ENCODE measurements around the gene LST1.
"Not testable (repeated sequence)": the region's sequence is repeated elsewhere in the genome, so short reads cannot be mapped to it uniquely, and the experiment has no call there.

The LST1 gene

GRCh38 chr6:31581434-31582229, 4.4 kb upstream of the LST1 start:
- DNase-seq: no peak

DNA sequence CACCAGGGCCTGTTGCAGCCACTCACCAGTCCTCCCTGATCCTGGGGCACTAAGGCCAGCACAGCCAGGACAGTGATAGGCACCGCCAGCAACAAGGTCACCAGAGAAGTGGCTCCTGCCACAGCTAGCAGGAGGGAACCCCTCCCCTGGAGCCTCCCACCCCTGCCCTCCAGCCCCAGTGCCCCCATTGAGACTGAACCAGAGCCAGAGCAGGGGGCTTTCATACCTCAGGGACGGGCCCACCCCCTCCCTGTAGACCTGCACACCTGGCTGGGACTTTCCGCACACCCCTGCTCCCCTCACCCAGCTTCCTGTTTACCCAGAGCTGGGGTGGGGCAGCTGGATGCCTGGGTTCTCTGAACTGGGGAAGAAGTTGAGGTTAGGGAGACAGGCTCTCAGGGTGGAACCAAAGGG, 3.8 kb upstream of the LST1 start, which contains the start of gene LTB:
TSS of gene LTB (minus strand) at position 195 of the 414 bp plus-strand sequence. CDS start at position 188, 7 bp downstream.
- peak; percentile 72 to 83 (median 77) for DNase-seq

DNA sequence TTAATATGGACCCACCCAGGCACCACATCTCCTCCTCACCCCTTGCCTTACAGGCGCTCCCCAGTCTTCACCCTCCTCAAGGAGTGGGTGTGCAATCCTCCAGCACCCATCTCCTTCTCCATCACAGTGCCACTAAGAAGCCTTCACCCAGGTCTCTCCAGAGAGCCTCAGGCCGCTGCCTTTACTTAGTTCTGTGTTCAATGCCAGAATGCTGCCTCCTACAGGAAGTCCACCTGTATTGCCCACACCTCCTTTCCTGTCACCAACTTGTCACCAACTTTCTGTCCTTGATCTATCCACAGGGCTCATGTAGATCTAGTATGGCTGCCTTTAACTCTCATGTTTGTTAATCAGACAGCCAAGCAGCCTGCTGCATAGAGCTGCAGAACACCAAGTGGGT, 586 bp upstream of the LST1 start:
- DNase-seq: peak in 4 of 6 experiments; percentile 26 to 61 (median 44)

DNA sequence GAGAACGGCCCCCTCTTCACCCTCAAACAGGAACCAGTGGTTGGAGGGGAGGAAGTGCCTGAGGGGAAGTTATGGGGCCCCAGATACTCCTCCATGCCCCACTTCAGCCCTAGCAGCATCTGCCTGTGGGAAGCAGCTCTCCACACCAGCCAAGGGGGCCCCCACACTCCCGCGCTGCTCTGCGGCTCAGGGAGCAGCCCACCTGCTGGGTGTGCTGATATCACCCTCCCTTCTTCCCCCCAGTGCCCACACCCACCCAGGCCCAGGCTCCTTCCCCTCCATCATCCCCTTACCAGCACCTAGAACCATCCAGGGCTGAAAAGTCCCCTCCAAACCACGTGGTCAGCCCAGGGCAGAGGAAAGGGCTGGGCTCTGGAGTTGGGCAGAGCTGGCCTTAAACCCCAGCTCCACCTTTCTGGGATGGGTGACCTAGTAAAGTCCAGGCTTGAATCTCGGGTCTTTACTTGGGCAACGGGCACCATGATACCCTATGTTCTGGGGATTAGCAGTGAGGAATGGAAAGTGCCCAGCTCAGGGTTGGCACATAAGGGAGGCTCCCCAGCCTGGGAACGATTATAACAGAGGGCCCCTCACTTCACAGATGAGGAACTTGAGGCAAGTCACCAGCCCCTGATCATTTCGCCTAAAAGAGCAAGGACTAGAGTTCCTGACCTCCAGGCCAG, 663 bp downstream of the LST1 start:
- DNase-seq: peak in 3 of 6 experiments; percentile 13 to 20 (median 16)

GRCh38 chr6:31587791-31588777, 2.0 kb downstream of the LST1 start:
- no peak for DNase-seq

- DNase-seq: no peak
Measured at GRCh38 chr6:31588871-31589650, 3.0 kb downstream of the LST1 start.

GRCh38 chr6:31590691-31591090, 4.6 kb downstream of the LST1 start:
- DNase-seq: not testable (repeated sequence)

GRCh38 chr6:31592396-31592771, 6.3 kb downstream of the LST1 start:
- peak in 1 of 6 experiments; percentile 34 for DNase-seq

DNA sequence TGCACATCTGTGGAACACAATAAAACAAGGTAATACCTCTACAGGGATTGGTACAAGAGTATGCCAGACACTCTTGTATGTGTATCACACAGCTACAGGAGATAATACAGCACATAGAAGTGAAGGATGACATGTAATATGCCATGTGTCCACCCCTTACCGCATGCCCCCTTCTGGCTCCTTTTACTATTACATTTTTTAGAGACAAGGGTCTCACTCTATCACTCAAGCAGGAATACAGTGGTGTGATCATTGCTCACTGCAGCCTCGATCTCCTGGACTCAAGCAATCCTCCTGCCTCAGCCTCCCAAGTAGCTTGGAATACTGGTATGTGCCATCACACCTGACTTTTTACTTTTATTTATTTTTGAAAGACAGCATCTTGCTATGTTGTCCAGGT, 10.9 kb downstream of the LST1 start:
- peak in 5 of 6 experiments; percentile 29 to 81 (median 67) for DNase-seq

DNA sequence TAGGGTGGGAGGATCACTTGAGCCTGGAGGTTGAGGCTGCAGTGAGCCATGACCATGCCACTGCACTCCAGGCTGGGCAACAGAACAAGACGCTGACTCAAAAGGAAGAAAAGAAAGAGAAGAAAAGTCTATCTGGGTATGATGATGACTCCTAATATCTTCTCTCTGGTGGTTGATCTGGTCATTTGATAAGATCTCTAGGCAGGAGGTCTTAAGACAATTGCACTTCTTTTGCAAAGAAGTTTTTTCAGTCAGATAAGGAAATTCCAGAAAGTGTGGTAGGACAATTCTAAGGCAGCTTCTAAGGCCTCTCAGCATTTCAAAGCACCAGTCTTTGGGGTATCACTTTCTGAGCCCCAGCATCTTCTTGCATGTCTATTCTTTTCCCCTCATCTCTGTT, 21.2 kb downstream of the LST1 start:
- no peak for DNase-seq

DNA sequence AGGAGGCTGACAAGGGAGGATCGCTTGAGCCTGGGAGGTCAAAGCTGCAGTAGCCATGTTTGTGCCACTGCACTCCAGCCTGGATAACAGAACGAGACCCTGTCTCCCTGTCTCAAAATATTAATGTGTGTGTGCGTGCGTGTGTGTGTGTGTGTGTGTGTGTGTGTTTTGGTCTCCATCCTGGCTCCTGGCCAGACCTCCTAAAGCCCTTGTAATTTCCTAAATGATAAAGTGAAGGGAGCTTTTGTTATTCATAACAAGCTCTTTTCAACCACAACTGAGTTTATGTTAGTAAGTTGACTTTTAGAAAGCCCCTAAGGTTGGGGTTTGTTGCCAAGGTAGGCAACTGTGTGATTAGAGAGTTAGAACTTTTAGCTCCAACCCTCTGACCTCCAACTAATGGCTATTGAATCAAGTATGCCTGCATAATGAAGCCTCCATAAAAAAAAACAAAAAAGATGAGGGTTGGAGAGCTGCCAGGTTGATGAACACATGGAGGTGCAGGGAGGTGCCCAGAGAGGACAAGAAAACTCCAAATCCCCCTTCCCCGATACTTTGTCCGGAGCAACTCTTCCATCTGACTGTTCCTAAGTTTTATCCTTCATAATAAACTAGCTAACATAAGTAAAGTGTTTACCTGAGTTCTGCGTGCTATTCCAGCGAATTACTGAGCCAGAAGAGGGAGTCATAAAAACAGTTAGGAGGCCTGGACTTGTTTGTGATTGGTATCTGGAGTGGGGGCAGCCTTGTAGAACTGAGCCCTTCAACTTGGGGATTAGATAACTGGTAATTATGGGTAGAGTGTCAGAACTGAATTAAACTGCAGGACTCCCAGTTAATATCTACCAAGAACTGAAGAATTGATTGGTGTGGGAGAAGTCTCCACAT, 23.7 kb downstream of the LST1 start:
- DNase-seq: no peak

DNA sequence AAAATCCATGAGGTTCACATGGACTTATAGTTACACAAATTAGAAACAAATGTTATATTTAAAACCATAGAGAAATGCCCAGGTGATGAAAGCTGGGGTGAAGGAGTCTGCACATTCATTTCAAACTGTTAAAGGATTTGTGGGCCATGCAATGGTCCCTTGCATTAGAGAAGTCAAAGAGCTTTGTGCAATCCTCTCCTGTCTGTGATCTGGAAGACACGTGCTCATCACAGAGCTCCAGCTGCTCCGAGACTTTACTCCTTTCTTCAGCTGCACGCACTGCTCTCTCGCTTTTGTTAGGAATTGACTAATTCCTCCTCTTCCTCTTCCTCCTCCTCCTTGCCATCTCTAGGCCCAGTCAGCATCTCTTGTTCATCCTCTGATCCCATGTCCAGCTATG, 24.9 kb downstream of the LST1 start:
- DNase-seq: no peak

DNA sequence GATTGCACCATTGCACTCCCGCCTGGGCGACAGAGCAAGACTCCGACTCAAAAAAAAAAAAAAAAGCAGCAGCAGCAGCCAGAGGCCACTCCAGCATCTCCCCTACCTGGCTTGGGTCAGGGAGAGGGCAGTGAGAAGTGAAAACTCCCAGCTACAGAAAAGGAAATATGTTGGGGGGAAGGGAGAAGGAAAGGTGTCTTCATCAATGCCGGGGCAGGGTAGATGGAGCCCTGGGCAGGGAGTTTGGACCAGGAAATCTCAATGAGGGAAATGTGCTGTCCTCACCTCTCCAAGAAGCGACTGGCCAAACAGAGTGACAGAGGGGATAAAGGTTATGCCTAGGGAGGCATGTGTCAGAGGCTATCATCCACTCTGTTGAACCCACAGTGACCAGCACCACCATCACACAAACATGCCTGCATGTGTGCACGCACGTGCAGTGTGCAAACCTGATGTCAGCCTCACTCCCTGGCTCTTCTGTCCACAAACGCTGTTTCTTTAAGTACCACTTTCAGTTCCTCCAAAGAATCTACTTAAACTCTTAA, 28.1 kb downstream of the LST1 start:
- no peak for DNase-seq

DNA sequence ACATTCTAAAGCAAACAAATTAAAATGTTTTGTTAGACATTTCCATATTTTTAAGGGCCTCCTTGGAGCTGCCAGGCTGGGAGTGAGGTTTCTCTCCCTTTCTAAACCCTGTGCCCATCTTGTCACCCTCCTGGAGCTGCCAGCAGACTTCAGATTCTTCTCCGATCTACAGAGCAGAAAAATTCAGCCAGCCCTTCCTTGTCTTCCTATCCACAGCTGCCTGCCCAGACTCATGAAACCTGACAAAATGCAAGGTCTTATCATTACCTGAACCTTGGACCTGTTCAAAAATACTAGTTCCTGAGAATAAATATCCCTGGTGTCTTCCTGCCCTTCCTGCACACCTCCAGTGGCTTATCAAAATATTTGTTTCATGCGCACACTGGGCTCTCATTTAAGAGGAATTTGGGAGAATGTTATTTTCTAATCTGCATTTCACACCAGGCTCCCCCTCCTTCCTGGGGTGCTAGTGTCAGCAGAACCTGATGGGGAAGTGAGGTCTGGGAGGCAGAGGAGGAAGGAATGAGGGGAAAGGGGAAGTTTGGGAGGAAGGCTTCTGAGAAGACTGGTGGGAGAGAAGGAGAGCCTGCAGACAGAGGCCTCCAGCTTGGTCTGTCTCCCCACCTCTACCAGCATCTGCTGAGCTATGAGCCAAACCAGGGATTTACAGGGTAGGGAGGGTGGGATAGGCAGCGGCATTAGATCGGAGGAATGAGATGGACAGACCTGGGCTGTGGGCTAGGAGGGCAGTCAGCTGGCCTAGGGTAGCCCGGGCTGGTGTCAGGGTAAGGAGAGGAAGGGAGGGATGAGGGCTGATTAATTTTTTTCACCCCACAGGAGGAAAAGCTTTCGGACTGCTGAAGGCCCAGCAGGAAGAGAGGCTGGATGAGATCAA, 28.9 kb downstream of the LST1 start, which contains the start of gene AIF1:
TSS of gene AIF1 (plus strand) at position 551 of the 895 bp plus-strand sequence. CDS start at position 647, 96 bp downstream.
- no peak for DNase-seq

- peak; percentile 5 to 48 (median 19) for DNase-seq
Measured at GRCh38 chr6:31615748-31616147, 29.7 kb downstream of the LST1 start.

DNA sequence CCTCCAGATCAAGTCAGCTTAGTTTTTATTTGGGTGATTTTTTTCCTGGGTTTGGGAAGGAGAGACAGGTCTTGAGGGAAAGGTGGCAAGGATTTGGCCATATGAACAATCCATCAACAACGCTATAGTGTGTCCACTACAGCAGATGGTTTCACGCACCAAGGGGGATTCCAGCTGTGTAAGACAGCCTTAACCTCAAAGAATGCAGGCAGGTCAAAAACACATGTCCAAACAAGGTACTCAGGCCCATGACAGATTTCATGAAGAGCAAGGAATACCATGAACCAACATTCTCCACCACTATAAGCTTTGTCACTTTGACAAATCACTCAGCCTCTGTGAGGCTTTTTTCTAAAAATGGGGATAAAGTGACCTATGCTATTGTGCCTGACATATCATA, 30.9 kb downstream of the LST1 start:
- no peak for DNase-seq

DNA sequence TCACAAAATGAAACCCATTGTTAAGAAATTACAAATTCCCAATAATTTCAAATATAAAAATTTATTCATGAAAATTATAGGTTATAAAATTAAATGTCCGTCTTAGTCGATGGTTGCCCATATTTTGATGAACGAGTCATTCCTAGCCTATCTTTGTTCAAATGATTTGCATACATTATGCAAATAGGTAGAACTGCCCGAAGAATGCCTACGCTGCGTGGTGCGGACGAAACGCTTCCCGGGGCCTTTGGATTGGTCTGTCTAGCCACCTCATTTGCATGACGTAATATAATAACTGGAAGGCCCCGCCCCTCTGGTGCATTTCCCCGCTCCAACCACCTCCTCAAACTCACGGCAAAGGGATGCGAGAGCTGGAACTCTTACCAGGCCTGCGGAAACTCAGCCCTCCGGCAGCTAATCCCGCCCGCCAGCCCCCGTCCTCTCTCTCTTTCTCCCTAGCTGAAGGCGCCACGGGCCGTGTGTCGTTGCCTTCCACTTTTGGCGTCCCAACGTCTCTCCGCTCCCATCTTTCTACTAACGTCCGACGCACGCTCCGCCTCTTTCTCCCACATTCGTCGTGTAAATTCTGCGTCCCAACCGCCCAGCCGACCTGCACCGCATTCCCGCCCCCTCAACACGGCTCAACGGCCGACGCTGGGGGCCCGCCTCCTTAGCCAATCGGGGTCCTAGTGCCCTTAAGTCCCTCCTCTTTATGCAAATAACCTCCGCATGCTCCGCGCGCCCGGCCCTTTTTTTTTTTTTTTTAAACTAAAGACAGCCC, 33.9 kb downstream of the LST1 start:
- peak; percentile 96 to 99 (median 97) for DNase-seq

GRCh38 chr6:31620586-31621319, 34.7 kb downstream of the LST1 start, which contains the start of gene PRRC2A:
TSS of gene PRRC2A (plus strand) at chr6:31620715. CDS start at chr6:31622790, 2,075 bp downstream.
- DNase-seq: peak in 3 of 6 experiments; percentile 79 to 99 (median 97)
